ELR (cell line): ENCODE data around the gene RAPGEF5.
"Not testable (repeated sequence)": the region's sequence is repeated elsewhere in the genome, so short reads cannot be mapped to it uniquely, and the experiment has no call there.

Experiments used
- DNase-seq: peaks from one replicate; pipeline ENCODE4 v3.0.0-alpha.2; 2015; ENCODE audit warnings: low read depth

RAPGEF5 gene

GRCh38 chr7:22116451-22117030 is 240.4 kb downstream of the RAPGEF5 start:
- DNase-seq, result no peak

- DNase-seq, result no peak
These were observed 241.3 kb downstream of the RAPGEF5 start for GRCh38 chr7:22115689-22116088.

- no peak for DNase-seq
These were observed 242.4 kb downstream of the RAPGEF5 start for GRCh38 chr7:22114440-22114981.

DNA sequence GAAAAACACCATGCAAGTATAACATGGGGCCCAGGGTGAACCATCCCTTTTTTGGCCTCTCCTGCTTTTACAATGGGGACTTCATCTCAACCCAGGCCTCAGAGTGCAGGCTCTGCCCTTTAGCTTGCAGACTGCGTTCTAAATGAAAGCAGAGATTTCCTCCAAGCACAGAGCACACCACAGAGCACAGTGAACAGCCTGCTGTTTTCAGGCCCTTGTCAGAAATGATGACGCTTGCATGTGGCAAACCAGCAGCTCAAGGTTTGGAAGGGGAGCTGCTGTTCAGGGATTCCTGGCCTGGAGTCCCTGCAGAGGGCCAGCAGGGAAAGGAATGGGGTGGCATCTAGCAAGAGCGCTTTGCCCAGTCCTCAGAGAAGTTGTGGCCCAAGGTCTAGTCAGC is 243.9 kb downstream of the RAPGEF5 start:
- DNase-seq, result no peak

- DNase-seq, result no peak
These were observed 245.3 kb downstream of the RAPGEF5 start for GRCh38 chr7:22111661-22112060.

- DNase-seq, result no peak
These were observed 246.1 kb downstream of the RAPGEF5 start for GRCh38 chr7:22110881-22111280.

DNA sequence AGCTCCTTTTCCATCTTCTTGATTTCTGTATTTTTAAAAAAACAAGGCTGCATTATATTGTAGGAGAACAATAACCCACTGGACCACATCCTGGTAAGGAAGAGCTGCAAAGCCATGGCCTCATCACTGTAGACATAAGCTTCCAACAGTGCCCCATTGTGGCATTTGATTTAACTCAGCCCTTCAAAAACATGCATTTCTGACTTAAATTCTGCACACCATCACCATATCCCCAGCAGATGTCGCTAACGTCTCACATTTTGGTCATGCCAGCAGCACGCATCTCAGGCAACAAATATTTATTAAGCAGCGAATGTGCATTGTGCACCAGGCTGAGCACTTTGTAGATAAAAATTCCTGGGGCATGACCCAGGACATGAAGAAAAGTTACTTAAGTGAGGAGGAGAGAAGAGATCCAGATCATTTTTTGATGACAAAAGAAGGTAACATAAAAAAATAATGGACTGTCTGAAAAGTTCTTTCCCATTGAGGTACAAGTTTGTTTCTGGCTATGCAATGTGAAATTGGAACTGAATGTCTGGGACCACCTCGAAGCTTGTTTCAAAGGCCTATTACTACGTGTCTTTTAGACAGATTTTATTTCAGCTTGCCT is 246.6 kb downstream of the RAPGEF5 start:
- peak; percentile 77 for DNase-seq

DNA sequence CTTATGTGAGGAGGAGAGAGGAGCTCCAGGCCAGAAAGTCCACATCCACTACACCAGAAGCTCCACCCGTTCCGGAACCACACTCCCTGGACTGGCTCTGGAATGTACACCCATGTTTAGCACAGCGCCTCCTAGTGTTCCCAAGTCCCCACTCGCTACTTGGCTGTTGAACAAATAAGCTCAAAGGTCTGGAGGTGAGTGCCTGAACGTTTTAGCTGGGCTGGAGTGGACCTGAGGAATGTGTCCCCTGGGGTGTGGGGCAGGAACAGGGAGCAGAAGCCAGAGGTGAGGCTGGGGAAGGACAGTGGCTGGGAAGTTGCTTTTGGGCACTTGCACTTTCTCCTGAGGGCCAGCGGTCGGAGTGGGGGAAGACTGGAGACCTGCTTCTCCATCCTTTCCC is 247.2 kb downstream of the RAPGEF5 start:
- DNase-seq, result peak; percentile 47

DNA sequence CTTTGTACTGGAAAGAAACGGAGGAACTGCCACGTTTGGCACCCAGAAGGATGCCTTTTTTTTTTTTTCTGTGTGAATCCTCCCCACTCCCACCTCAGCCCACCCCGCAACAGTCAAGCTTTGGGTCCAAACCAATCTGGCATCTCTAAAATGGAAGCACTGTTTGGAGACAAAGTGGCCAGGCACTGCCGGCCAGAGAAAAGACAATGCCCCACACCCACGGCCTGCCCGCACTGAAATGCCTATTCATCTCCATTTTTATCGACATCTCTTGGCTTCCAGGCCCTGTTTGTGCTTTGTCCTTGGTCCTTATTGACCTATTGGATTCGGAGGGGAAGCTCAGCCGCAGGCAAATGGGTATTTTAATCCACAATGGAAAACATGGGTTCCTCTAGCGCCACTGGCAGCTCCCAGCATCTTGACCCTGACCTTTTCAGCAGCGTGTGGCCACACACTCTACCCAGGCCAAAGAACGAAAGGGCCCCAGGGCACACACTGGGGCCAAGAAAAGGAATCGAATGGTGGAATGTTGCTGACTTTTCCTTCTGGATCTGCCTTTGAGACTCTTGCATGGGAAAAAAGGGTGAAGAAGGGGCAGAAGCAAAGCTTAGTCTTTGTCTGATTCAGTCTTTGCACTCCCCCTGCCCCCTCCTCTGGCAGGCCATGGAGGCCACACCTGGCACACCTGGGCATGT is 248.7 kb downstream of the RAPGEF5 start:
- no peak for DNase-seq

DNA sequence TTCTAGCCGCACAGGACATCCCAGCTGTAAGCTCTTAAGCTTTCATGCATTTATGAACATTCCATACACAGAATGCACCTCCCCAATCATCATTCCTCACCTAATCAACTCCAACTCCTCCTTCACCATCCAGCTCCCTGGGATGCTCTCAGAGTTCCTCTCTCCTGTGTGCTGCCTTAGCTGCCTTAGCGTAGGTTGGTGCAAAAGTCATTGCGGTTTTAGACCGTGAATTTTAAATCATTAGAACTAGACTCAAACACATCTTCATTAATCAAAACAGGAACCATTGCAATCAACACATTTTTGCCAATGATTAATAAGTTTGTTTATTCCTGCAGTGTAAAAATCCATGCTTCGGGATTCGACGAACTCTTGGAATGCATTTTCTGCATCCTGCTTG is 251.4 kb downstream of the RAPGEF5 start:
- DNase-seq, result no peak

- DNase-seq, result peak; percentile 9
These were observed 262.3 kb downstream of the RAPGEF5 start for GRCh38 chr7:22094413-22095342.

- DNase-seq, result no peak
These were observed 263.0 kb downstream of the RAPGEF5 start for GRCh38 chr7:22093936-22094335.

DNA sequence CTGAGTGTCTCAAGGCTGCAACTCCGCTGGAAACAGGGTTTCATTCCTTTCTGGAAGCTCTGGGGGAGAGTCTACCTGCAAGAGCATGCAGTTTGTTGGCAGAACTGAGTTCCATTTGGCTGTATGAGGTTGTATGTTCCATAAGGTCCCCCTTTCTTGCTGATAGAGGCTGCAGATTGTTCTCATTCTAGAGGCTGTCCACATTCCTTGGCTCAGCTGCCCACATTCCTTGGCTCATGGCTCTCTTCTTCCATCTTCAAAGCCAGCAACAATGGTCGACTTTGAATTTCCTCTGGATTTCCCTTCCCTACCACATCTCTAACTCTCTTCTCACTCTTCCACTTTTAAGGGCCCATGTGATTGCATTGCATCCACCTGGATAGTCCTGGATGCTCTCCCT is 264.0 kb downstream of the RAPGEF5 start:
- no peak for DNase-seq

- not testable (repeated sequence) for DNase-seq
These were observed 265.9 kb downstream of the RAPGEF5 start for GRCh38 chr7:22090958-22091525.

- no peak for DNase-seq
These were observed 266.4 kb downstream of the RAPGEF5 start for GRCh38 chr7:22090512-22090911.

DNA sequence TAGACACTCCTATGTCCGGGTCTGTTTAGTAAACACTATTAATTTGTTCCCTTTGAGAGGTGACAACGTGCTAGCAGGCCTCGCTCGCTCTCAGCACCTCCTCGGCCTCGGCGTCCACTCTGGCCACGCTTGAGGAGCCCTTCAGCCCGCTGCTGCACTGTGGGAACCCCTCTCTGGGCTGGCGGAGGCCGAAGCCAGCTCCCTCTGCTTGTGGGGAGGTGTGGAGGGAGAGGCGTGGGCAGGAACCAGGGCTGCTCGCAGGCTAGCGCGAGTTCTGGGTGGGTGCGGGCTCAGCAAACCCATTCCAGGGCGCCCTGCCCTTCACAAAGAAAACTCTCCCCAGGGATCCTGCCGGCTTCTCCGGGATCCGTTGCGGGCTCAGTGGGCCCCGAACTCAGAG is 266.8 kb downstream of the RAPGEF5 start:
- DNase-seq, result no peak

DNA sequence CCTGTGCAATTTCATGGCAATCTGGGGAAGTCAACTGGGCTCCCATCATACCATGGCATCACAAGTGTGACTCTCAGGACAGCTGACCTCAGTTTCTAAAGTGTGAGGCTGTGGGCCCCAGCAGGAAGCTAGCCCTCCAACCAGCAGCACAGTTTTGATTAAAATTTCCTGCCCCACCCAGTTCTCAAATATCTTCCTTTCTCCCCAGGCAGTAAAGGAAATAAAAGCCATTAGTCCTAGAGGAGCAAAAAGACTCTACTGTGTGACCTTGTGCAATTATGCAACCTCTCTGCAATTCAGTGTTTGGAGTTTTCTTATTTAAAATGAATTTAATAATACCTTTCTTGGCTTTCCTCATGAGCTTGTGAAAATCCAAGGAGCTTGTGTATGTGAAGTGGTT is 268.1 kb downstream of the RAPGEF5 start:
- DNase-seq, result no peak

- DNase-seq, result no peak
These were observed 269.1 kb downstream of the RAPGEF5 start for GRCh38 chr7:22087861-22088260.

- peak; percentile 24 for DNase-seq
These were observed 273.2 kb downstream of the RAPGEF5 start for GRCh38 chr7:22083704-22084240.

DNA sequence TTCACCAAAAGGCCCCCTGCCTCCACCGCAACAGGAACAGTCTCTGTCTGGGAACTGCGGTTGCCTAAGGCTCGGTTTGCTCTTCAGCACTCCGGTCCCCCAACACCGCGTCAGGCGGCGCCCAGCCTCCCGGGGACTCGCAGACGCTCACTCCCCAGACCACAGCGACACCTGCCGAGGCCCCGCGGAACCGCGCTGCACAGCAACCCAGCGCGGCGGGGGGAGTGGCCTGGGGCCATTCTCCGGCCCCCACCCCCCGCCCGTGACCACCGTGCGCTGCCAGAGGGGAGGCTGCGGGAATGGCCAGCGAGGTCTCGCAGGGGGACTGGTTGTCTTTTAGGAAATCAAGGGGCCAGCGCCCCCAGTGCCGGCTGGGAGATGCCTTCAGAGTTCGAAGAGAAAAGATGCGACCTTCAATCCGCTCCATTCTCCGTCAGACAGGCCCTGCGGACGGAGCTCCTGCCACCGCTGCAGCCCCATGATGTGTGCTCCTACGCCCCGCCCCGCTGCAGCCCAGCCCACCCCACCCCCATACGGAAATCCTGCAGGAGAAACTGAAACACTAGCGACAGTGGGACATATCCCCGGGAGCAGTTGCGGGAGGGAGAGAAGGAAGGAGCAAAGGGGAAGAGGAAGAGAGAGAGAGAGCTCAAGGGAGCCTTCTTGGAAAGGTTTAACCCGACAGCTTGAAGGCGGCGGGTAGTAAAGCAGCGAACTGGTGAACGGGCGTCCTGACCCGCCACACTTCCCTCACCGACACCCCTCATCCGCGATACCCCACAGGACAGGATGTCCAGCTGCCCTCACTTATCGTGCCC is 273.9 kb downstream of the RAPGEF5 start:
- DNase-seq, result peak; percentile 82

DNA sequence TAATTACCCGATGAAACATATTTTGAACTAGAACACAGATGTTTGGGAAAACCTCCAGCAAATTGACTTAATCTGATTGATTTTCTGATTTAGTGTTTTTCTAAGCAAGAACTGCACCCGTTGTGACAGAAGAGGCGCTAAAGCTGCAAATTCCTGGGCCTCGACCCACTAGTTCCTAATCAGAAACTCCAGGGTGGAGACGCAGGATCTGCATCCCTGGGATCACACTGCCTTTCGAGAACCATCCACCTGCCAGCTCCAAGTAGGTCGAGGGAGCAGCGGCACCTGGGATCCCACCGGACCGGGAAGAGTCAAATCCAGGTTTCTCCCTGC is 274.4 kb downstream of the RAPGEF5 start:
- DNase-seq, result no peak
